ENCODE data around the gene ERP44.
"Not testable (repeated sequence)": the region's sequence is repeated elsewhere in the genome, so short reads cannot be mapped to it uniquely, and the experiment has no call there.

ERP44 gene

GRCh38 chr9:100083448-100084127 lies 15.2 kb downstream of the ERP44 start:
- H3K4me3 ChIP-seq (ENCODE audit: low read depth, low read length): no peak overlapping the region
- TF ChIP-seq POLR2A (IDR thresholded peaks at IDR 0.05; ENCODE audit: extremely low read depth, insufficient read length): no peak
- TF ChIP-seq MAX (IDR thresholded peaks at IDR 0.05; ENCODE audit: low read depth, low read length): no peak
- no peak for TF ChIP-seq CTCF (IDR thresholded peaks at IDR 0.05; ENCODE audit: low read depth, low read length)
- no peak for TF ChIP-seq MYC (IDR thresholded peaks at IDR 0.05; ENCODE audit: low read depth, low read length)
- no peak for DNase-seq (ENCODE audit: low read depth)

DNA sequence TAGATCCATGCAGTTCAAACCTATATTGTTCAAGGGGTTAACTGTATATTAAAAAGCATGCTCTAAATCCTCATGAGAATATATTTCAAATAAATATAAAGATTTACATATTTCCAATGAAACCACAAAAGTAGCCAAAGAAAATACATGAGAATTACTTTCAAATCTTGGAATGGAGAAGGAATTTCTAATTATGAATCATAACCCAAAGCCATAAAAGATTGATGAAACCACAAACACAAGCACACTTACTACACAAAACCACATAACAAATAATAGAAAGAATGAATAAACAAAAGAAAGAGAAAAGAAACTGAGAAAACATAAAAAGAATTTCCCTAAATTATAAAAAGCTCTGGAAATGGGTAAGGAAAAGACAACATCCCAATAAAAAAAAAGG lies 16.0 kb downstream of the ERP44 start:
- no peak overlapping the region for H3K4me3 ChIP-seq (ENCODE audit: low read depth, low read length)
- TF ChIP-seq CTCF (IDR thresholded peaks at IDR 0.05; ENCODE audit: low read depth, low read length) (no peak), MYC (IDR thresholded peaks at IDR 0.05; ENCODE audit: low read depth, low read length) (no peak), MAX (IDR thresholded peaks at IDR 0.05; ENCODE audit: low read depth, low read length) (no peak), POLR2A (IDR thresholded peaks at IDR 0.05; ENCODE audit: extremely low read depth, insufficient read length) (no peak)
- DNase-seq (ENCODE audit: low read depth): no peak

- H3K4me3 ChIP-seq (ENCODE audit: low read depth, low read length); DNase-seq (ENCODE audit: low read depth): not testable (repeated sequence)
Measured at GRCh38 chr9:100076256-100076655, 22.5 kb downstream of the ERP44 start.

GRCh38 chr9:100074989-100075388 lies 23.8 kb downstream of the ERP44 start:
- DNase-seq (ENCODE audit: low read depth): no peak
- no peak overlapping the region for H3K4me3 ChIP-seq (ENCODE audit: low read depth, low read length)
- TF ChIP-seq POLR2A (IDR thresholded peaks at IDR 0.05; ENCODE audit: extremely low read depth, insufficient read length) (no peak), MAX (IDR thresholded peaks at IDR 0.05; ENCODE audit: low read depth, low read length) (no peak), MYC (IDR thresholded peaks at IDR 0.05; ENCODE audit: low read depth, low read length) (no peak), CTCF (IDR thresholded peaks at IDR 0.05; ENCODE audit: low read depth, low read length) (no peak)

GRCh38 chr9:100074093-100074492 lies 24.7 kb downstream of the ERP44 start:
- no peak for TF ChIP-seq POLR2A (IDR thresholded peaks at IDR 0.05; ENCODE audit: extremely low read depth, insufficient read length)
- no peak for TF ChIP-seq CTCF (IDR thresholded peaks at IDR 0.05; ENCODE audit: low read depth, low read length)
- TF ChIP-seq MAX (IDR thresholded peaks at IDR 0.05; ENCODE audit: low read depth, low read length): no peak
- no peak for TF ChIP-seq MYC (IDR thresholded peaks at IDR 0.05; ENCODE audit: low read depth, low read length)
- H3K4me3 ChIP-seq (ENCODE audit: low read depth, low read length): no peak overlapping the region
- DNase-seq (ENCODE audit: low read depth): no peak

- H3K4me3 ChIP-seq (ENCODE audit: low read depth, low read length): no peak overlapping the region
- TF ChIP-seq CTCF (IDR thresholded peaks at IDR 0.05; ENCODE audit: low read depth, low read length) (no peak), MYC (IDR thresholded peaks at IDR 0.05; ENCODE audit: low read depth, low read length) (no peak), MAX (IDR thresholded peaks at IDR 0.05; ENCODE audit: low read depth, low read length) (no peak), POLR2A (IDR thresholded peaks at IDR 0.05; ENCODE audit: extremely low read depth, insufficient read length) (no peak)
- no peak for DNase-seq (ENCODE audit: low read depth)
Measured at GRCh38 chr9:100072805-100073204, 26.0 kb downstream of the ERP44 start.
